Measurements from ENCODE around the gene PTTG2.

The PTTG2 gene

GRCh38 chr4:37989398-37990260 lies 29.4 kb downstream of the PTTG2 start:
- DNase-seq, result no peak

GRCh38 chr4:37990731-37991245 lies 30.6 kb downstream of the PTTG2 start:
- no peak for DNase-seq

- no peak for DNase-seq
Observed at GRCh38 chr4:37991623-37992410, 31.6 kb downstream of the PTTG2 start.

- DNase-seq, result no peak
Observed at GRCh38 chr4:37993806-37994205, 33.6 kb downstream of the PTTG2 start.

- no peak for DNase-seq
Observed at GRCh38 chr4:37994569-37994968, 34.4 kb downstream of the PTTG2 start.

- DNase-seq, result no peak
Observed at GRCh38 chr4:37995299-37995821, 35.2 kb downstream of the PTTG2 start.

- no peak for DNase-seq
Observed at GRCh38 chr4:37995981-37996775, 36.0 kb downstream of the PTTG2 start.

GRCh38 chr4:37998226-37998625 lies 38.0 kb downstream of the PTTG2 start:
- DNase-seq, result no peak

GRCh38 chr4:37999000-37999716 lies 39.0 kb downstream of the PTTG2 start:
- no peak for DNase-seq

GRCh38 chr4:37999965-38000364 lies 39.8 kb downstream of the PTTG2 start:
- DNase-seq, result no peak

- no peak for DNase-seq
Observed at GRCh38 chr4:38001927-38002326, 41.7 kb downstream of the PTTG2 start.

GRCh38 chr4:38002451-38003071 lies 42.4 kb downstream of the PTTG2 start:
- no peak for DNase-seq

GRCh38 chr4:38003102-38003501 lies 42.9 kb downstream of the PTTG2 start:
- DNase-seq, result no peak

- DNase-seq, result no peak
Observed at GRCh38 chr4:38003628-38004027, 43.4 kb downstream of the PTTG2 start.

GRCh38 chr4:38004062-38004461 lies 43.9 kb downstream of the PTTG2 start:
- no peak for DNase-seq

- DNase-seq, result no peak
Observed at GRCh38 chr4:38004887-38005286, 44.7 kb downstream of the PTTG2 start.

GRCh38 chr4:38005637-38006036 lies 45.4 kb downstream of the PTTG2 start:
- no peak for DNase-seq

GRCh38 chr4:38007645-38008044 lies 47.4 kb downstream of the PTTG2 start:
- DNase-seq, result no peak

- no peak for DNase-seq
Observed at GRCh38 chr4:38008571-38009021, 48.4 kb downstream of the PTTG2 start.

GRCh38 chr4:38009421-38009820 lies 49.2 kb downstream of the PTTG2 start:
- DNase-seq, result no peak

- no peak for DNase-seq
Observed at GRCh38 chr4:38009949-38010348, 49.8 kb downstream of the PTTG2 start.

Data from stimulated activated CD4-positive, alpha-beta T cell treated with anti-CD3 and anti-CD28 coated beads, Interleukin-4, amount 100 ng/mL, for 1 hour (primary cell).